NCI-H2196 treated with DMSO at 0.1 percent for 48 hours (cell line): ENCODE data around the gene FNIP2.
"Not testable (repeated sequence)": the region's sequence is repeated elsewhere in the genome, so short reads cannot be mapped to it uniquely, and the experiment has no call there.

Experiments
- DNase-seq: peaks from one replicate; lab custom pipeline; 2025; ENCODE audit not compliant: unreplicated experiment; lab: John Stamatoyannopoulos, UW

The FNIP2 gene

DNA sequence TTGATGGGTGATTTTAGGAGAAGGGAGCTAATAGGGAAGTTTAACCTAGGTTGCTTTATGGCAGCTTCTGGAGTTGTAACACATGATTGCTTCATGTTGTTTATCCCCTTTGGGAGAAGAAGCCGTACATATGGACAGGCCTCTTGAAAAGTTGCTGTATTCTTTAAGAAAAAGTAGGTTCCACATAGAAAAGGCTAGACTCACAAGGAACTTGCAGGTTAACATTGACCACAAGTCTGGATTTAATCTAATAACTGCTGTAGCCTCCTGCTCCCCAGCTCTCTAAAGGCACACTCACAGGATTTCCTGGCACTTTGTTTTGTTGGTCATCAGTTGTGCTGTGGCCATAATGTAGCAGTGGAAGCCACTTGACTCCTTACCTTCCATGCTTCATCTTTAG lies 19.7 kb downstream of the FNIP2 start:
- DNase-seq, result no peak

- DNase-seq, result no peak
These were observed 21.0 kb downstream of the FNIP2 start for GRCh38 chr4:158789853-158790252.

DNA sequence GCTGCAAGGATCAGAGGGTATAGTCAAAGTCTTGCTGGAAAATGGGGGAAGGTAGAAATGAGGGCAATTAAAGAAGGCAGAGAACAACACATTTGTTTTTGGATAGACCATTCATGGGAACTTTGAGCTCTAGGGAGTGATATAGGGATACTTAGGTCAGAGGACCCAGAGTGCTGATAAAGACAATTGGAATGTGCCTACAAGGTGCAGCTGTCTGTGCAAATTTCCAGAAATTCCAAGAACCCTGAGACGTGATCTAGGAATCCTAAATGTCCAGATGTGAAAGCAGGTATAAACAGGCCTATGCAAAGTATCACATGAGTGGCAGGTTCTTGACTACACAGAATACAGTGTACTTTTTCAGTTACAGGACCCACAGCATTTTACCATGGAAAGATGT lies 24.2 kb downstream of the FNIP2 start:
- DNase-seq, result no peak

DNA sequence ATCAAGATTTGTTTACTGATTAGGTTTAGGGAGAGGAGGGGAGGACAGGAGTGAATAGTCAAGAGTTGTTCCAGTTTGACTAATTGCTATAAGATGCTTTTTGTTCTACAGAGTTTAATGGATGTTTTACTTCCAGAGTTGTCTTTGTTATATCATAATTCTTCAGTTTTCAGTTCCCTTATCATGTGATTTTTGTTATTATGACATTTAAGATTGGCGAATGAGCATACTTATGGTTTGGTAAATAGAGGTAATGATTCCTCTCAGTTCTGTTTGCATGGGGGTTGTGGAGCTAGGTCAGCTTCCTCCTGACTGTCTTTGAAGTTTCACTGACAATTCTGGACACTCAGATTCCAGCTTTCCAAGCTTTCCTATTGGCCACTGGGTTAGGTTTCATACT lies 24.6 kb downstream of the FNIP2 start:
- not testable (repeated sequence) for DNase-seq

- no peak for DNase-seq
These were observed 27.7 kb downstream of the FNIP2 start for GRCh38 chr4:158796370-158797140.

GRCh38 chr4:158798062-158798461 lies 29.2 kb downstream of the FNIP2 start:
- DNase-seq, result no peak

DNA sequence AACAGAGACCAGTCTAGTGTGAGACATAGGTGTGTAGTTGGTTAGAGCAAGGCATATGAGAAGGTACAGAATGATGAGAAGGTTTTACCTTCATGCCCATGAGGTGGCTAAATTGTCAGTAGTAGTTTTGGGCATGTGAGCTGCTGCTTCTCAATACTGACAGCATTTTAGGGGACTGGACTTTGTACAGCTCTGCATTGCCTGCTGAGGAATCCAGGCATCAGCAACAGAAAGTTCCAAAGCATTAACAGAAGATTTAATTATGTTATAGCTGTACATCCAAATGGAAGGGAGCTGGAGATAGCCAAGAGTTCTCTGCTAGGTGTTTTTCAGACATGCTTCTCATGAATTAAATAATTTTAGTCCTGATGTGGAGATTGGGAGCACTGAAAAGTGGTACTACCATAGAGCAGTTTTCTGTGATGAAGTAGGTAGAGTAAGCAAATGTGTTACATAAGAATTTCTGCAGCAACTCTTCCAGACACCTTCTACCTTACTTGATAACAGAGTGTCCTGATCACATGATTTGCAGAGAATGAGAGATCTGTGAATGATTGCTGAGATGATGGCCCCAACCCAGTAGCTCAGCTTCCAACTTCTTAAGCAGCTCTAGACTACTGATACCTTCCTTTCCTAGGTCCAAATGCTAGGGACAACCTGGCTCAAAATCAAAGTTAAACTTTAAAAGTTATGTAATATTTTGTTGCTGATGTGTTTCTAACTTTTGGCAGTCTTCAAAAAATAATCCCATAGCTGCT lies 30.4 kb downstream of the FNIP2 start:
- no peak for DNase-seq

DNA sequence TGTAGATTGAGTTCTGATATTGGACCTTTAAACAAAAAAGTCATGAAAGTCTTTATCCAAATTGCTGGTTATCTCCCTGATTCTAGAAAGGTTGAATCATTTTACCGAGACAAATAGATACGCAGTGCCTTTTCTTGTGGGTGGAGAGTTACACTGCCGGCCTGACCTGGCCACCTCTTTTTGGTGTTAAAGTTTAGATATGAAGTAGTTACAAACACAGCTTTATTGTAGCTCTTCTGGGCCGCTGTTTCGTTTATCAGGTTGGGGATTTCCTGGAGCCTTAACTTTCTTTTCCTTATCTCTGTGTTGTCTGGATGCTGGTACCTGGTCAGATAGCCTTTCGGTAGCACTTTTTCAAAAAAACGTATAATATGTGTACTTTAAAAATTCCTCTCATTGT lies 31.0 kb downstream of the FNIP2 start:
- DNase-seq, result no peak

DNA sequence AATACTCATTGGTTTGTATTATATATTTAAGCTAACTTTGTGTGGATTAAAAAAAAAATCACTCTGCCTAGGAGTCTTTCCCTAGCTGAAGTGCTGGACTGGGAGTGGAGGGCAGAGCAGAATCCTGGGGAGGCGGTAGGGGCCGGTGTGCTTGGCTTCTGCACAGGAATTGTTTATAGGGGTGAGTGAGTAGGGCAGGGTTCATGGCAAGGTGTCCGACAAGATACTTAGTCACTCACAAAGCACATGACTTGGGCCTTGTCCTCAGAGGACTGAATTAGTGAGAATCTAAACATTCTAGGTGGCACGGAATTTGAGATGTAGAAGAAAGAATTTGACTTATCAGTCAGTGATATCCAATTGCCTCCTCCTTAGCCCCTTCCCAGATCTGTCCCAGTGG lies 32.2 kb downstream of the FNIP2 start:
- no peak for DNase-seq

DNA sequence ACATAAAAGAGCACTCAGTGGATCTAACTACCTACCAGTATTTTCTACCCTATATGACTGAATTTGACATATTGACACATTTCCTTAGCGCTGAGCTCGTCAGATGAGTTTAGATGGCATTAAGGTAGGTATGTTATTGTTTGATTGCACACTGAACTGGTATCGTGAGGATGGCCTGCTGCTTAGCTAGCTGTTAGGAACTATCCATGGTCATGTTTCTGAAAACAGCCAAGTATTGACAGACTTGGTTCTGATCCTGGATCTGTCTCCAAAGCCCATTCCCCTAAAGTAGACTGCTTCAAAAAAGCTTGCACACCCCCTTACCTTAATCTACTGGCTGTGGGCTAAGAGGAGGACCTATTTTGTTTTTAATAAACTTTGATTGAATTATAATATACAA lies 32.9 kb downstream of the FNIP2 start:
- DNase-seq, result no peak

DNA sequence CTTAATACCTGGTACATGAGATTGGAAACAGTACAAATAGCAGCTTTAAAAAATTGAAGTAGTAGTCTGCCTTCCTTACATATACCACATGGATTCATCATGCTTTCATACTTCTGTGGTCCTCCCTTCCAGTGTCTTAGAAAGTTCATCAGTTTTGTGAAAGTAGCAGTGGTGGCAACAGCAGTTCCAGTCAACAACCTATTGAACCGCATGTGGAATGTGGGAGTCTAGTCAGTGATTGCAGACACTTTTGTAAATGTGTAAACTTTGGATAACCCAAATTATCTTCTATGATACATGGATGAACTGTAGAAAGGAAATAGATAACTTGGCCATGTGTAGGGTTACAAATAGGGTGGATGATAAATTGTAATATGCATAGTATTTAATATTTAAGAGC lies 34.1 kb downstream of the FNIP2 start:
- no peak for DNase-seq

- DNase-seq, result no peak
These were observed 37.0 kb downstream of the FNIP2 start for GRCh38 chr4:158805635-158806471.

- DNase-seq, result no peak
These were observed 38.9 kb downstream of the FNIP2 start for GRCh38 chr4:158807691-158808090.

DNA sequence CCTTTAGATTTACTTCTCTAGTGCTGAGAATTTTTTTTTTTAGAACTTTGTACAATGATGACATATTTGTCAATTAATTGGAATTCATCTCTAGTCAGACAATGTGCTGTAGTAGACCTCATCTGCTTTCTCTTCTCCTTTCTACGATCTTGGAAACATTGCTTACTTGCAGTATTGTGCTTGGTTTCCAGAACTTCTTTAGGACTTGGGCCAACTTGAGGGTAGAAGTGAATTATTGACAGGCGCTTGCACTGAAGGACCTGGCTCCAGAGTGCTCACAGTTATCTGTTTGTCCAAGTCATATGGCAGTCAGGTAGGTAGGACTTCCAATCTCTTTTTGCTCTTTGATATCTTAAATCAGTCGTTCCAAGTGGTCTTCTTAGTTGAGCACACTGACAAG lies 39.6 kb downstream of the FNIP2 start:
- no peak for DNase-seq

DNA sequence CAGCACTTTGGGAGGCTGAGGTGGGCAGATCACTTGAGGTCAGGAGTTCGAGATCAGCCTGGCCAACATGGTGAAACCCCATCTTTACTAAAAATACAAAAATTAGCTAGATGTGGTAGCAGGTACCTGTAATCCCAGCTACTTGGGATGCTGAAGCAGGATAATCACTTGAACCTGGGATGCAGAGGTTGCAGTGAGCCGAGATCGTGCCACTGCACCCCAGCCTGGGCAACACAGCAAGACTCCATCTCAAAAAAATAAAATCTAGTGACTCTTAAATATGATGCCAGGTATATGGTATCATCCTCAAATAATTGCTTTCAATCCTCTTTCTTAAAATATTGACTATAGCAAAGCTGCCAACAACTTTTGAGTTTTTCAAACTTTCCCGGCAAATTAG lies 40.4 kb downstream of the FNIP2 start:
- DNase-seq, result not testable (repeated sequence)

GRCh38 chr4:158809611-158810486 lies 41.0 kb downstream of the FNIP2 start:
- no peak for DNase-seq

- DNase-seq, result no peak
These were observed 41.8 kb downstream of the FNIP2 start for GRCh38 chr4:158810487-158811215.

- DNase-seq, result no peak
These were observed 42.4 kb downstream of the FNIP2 start for GRCh38 chr4:158811216-158811540.

DNA sequence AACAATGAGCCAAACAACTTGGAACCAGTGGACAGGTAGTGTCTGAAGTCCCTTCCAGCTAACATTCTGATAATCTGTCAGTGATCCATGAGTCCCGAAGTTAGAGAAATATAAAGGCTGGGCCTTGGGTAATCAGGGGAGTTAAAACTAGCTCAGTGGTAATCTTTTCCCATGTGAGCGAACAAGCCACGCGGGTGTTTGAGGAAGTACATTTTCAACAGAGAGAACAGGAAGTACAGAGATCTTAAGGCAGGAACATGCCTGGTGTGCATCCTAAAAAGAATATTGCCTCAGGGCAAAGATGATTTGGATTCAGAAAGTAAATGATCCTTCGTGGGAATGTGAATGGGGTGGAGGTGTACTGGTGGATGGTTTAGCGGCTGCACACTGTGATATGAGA lies 42.9 kb downstream of the FNIP2 start:
- DNase-seq, result no peak

DNA sequence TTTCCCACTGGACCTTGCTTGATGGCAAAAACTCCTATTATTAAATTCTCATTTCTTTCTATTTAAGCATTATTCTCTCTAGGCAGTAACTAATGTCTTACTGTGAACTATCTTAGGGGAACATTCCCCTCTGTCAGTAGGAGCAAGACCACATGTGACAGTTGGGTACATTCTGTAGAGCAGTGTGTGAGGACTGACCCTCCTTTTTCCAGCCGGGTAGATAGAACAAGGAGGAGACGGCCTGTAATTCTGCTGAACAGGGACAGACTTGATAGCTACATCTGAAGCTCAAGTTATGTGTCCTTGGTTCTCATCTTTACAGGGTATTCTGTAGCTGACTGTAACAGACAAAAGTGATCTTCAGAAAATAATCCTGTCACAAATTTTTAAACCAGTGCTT lies 43.3 kb downstream of the FNIP2 start:
- DNase-seq, result no peak
